Neural progenitor cell (in vitro differentiated cells): Measurements from ENCODE around the gene EFCAB8.

Experiments
- EZH2 ChIP-seq: fragments of 200-600 bp; sonication (generic); IDR thresholded peaks from 2 replicates; pipeline ENCODE4 v1.6.1; 2017; ENCODE audit warnings: antibody characterized with exemption, mild to moderate bottlenecking, moderate library complexity
- EZH2phosphoT487 ChIP-seq: fragments of 200-600 bp; sonication (generic); IDR thresholded peaks from 2 replicates; pipeline ENCODE4 v1.6.1; 2017; ENCODE audit warnings: antibody characterized with exemption
- TF ChIP-seq, protein P1 (sequence below): fragments of 200-600 bp; sonication (generic); IDR thresholded peaks from 2 replicates; pipeline ENCODE4 v1.5.1; 2017; ENCODE audit warnings: antibody characterized with exemption, mild to moderate bottlenecking

DNA sequence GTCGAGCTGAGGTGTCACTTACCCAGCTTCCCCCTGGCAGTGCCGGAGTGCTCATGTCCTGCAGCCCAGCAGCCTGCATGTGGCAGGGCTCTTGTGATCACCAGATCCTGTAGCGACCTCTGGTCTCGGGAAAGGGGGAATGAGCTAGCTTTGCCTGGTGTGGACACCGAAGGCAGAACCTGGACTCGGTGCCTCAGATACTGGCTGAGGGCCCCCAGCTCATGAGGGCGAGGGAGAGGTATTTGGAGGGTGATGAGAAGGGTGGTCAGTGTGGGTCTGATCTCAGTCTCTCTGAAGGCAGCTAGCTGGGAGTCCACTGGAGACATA lies 119.2 kb downstream of the EFCAB8 start:
- TF ChIP-seq, protein P1, sequence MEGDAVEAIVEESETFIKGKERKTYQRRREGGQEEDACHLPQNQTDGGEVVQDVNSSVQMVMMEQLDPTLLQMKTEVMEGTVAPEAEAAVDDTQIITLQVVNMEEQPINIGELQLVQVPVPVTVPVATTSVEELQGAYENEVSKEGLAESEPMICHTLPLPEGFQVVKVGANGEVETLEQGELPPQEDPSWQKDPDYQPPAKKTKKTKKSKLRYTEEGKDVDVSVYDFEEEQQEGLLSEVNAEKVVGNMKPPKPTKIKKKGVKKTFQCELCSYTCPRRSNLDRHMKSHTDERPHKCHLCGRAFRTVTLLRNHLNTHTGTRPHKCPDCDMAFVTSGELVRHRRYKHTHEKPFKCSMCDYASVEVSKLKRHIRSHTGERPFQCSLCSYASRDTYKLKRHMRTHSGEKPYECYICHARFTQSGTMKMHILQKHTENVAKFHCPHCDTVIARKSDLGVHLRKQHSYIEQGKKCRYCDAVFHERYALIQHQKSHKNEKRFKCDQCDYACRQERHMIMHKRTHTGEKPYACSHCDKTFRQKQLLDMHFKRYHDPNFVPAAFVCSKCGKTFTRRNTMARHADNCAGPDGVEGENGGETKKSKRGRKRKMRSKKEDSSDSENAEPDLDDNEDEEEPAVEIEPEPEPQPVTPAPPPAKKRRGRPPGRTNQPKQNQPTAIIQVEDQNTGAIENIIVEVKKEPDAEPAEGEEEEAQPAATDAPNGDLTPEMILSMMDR = no peak
- TF ChIP-seq EZH2phosphoT487 (no peak), EZH2 (no peak)
